GM19372 (cell line): ENCODE results near the gene CASK.

Experiments
- ATAC-seq: cut with Tn5 transposase; IDR thresholded peaks from one replicate; pipeline ENCODE4 v1.9.1; 2021; ENCODE audit warnings: mild to moderate bottlenecking, low read depth, moderate library complexity; ENCODE audit not compliant: unreplicated experiment

Gene CASK

GRCh38 chrX:41857670-41858069 lies 65.7 kb downstream of the CASK start:
- ATAC-seq, result no peak

GRCh38 chrX:41846714-41847113 lies 76.6 kb downstream of the CASK start:
- ATAC-seq, result no peak

- no peak for ATAC-seq
Measured at GRCh38 chrX:41837270-41837944, 85.9 kb downstream of the CASK start.

- no peak for ATAC-seq
Measured at GRCh38 chrX:41828826-41829225, 94.5 kb downstream of the CASK start.

GRCh38 chrX:41827886-41828285 lies 95.5 kb downstream of the CASK start:
- no peak for ATAC-seq

GRCh38 chrX:41825796-41826195 lies 97.6 kb downstream of the CASK start:
- no peak for ATAC-seq

- ATAC-seq, result no peak
Measured at GRCh38 chrX:41824551-41824950, 98.8 kb downstream of the CASK start.

GRCh38 chrX:41823402-41823801 lies 100.0 kb downstream of the CASK start:
- ATAC-seq, result no peak

- ATAC-seq, result no peak
Measured at GRCh38 chrX:41822892-41823291, 100.5 kb downstream of the CASK start.

- no peak for ATAC-seq
Measured at GRCh38 chrX:41808047-41808446, 115.3 kb downstream of the CASK start.

GRCh38 chrX:41802958-41803357 lies 120.4 kb downstream of the CASK start:
- ATAC-seq, result no peak

GRCh38 chrX:41799661-41800060 lies 123.7 kb downstream of the CASK start:
- ATAC-seq, result no peak

- ATAC-seq, result no peak
Measured at GRCh38 chrX:41796577-41796976, 126.8 kb downstream of the CASK start.

GRCh38 chrX:41796046-41796445 lies 127.3 kb downstream of the CASK start:
- no peak for ATAC-seq

- ATAC-seq, result no peak
Measured at GRCh38 chrX:41789374-41789773, 134.0 kb downstream of the CASK start.

- ATAC-seq, result no peak
Measured at GRCh38 chrX:41785685-41786084, 137.7 kb downstream of the CASK start.

GRCh38 chrX:41781500-41781899 lies 141.9 kb downstream of the CASK start:
- no peak for ATAC-seq

- no peak for ATAC-seq
Measured at GRCh38 chrX:41779941-41780340, 143.4 kb downstream of the CASK start.

GRCh38 chrX:41779030-41779564 lies 144.3 kb downstream of the CASK start:
- no peak for ATAC-seq

GRCh38 chrX:41761702-41762101 lies 161.7 kb downstream of the CASK start:
- ATAC-seq, result no peak

- no peak for ATAC-seq
Measured at GRCh38 chrX:41761169-41761568, 162.2 kb downstream of the CASK start.

- ATAC-seq, result no peak
Measured at GRCh38 chrX:41759817-41760216, 163.5 kb downstream of the CASK start.

GRCh38 chrX:41758401-41758800 lies 165.0 kb downstream of the CASK start:
- ATAC-seq, result no peak
